GM12873 (cell line): ENCODE measurements around the gene FNDC3B.

Experiments used
- CTCF ChIP-seq: IDR thresholded peaks from 2 replicates; pipeline ENCODE4 v1.5.1; 2012; ENCODE audit warnings: low read depth, mild to moderate bottlenecking, moderate library complexity, low read length, control low read depth; ENCODE audit not compliant: insufficient read depth; ENCODE audit errors: missing control alignments

Gene FNDC3B

GRCh38 chr3:172052405-172052804 is 13.0 kb downstream of the FNDC3B start:
- TF ChIP-seq CTCF: no peak

- no peak for TF ChIP-seq CTCF
These were observed 14.9 kb downstream of the FNDC3B start for GRCh38 chr3:172054115-172054764.

GRCh38 chr3:172056416-172056815 is 17.0 kb downstream of the FNDC3B start:
- TF ChIP-seq CTCF: no peak

GRCh38 chr3:172057059-172057458 is 17.7 kb downstream of the FNDC3B start:
- TF ChIP-seq CTCF: no peak

- no peak for TF ChIP-seq CTCF
These were observed 18.4 kb downstream of the FNDC3B start for GRCh38 chr3:172057624-172058327.

GRCh38 chr3:172059532-172059931 is 20.2 kb downstream of the FNDC3B start:
- no peak for TF ChIP-seq CTCF

GRCh38 chr3:172060234-172060633 is 20.9 kb downstream of the FNDC3B start:
- no peak for TF ChIP-seq CTCF
